Measurements from ENCODE around the gene PDE11A. TPM values are rescaled to one million over a fixed set of nuclear protein-coding genes. Genes with fewer than 3 reads are reported as not detected.

Gene PDE11A
- total and polyA plus RNA-seq, 2 of the 8 experiments (the other 6 are each of a cell fraction or from before 2014, with no cell fraction given) = 0.19 to 0.23 TPM

GRCh38 chr2:177666408-177666807 lies 406.2 kb downstream of the PDE11A start (continued):
- TF ChIP-seq CHD7 (IDR thresholded peaks at IDR 0.05; ENCODE audit: insufficient replicate concordance, low read length) (no peak), EZH2 (IDR thresholded peaks at IDR 0.05; ENCODE audit: low read depth, low read length, severe bottlenecking) (no peak), MAX (IDR thresholded peaks at IDR 0.05) (no peak), TBP (IDR thresholded peaks at IDR 0.05; ENCODE audit: low read depth, low read length) (no peak), ASH2L (IDR thresholded peaks at IDR 0.05; ENCODE audit: low read length) (no peak), TAF1 (IDR thresholded peaks at IDR 0.05; ENCODE audit: low read depth, low read length) (no peak)

Measured in H1 (cell line).